HG03139 (cell line): Measurements from ENCODE around the gene COX4I1.
"Not testable (repeated sequence)": the region's sequence is repeated elsewhere in the genome, so short reads cannot be mapped to it uniquely, and the experiment has no call there.

Source experiments
- ATAC-seq: cut with Tn5 transposase; IDR thresholded peaks from one replicate; pipeline ENCODE4 v1.9.1; 2021; ENCODE audit not compliant: unreplicated experiment

The COX4I1 gene

GRCh38 chr16:85823328-85823920 lies 23.9 kb downstream of the COX4I1 start:
- no peak for ATAC-seq

- no peak for ATAC-seq
Observed at GRCh38 chr16:85824161-85825135, 25.0 kb downstream of the COX4I1 start.

- ATAC-seq, result no peak
Observed at GRCh38 chr16:85825326-85825725, 25.8 kb downstream of the COX4I1 start.

- ATAC-seq, result no peak
Observed at GRCh38 chr16:85826686-85827247, 27.3 kb downstream of the COX4I1 start.

GRCh38 chr16:85828166-85828565 lies 28.7 kb downstream of the COX4I1 start:
- no peak for ATAC-seq

GRCh38 chr16:85829171-85829719 lies 29.8 kb downstream of the COX4I1 start:
- no peak for ATAC-seq

GRCh38 chr16:85829751-85830445 lies 30.4 kb downstream of the COX4I1 start:
- no peak for ATAC-seq

- no peak for ATAC-seq
Observed at GRCh38 chr16:85830821-85831220, 31.3 kb downstream of the COX4I1 start.

- no peak for ATAC-seq
Observed at GRCh38 chr16:85832570-85833218, 33.2 kb downstream of the COX4I1 start.

GRCh38 chr16:85833219-85833920 lies 33.9 kb downstream of the COX4I1 start:
- no peak for ATAC-seq

GRCh38 chr16:85834741-85835140 lies 35.2 kb downstream of the COX4I1 start:
- no peak for ATAC-seq

- no peak for ATAC-seq
Observed at GRCh38 chr16:85835227-85835751, 35.8 kb downstream of the COX4I1 start.

GRCh38 chr16:85835956-85836705 lies 36.6 kb downstream of the COX4I1 start:
- no peak for ATAC-seq

GRCh38 chr16:85836706-85837582 lies 37.4 kb downstream of the COX4I1 start:
- ATAC-seq, result no peak

GRCh38 chr16:85837654-85838053 lies 38.2 kb downstream of the COX4I1 start:
- not testable (repeated sequence) for ATAC-seq

- ATAC-seq, result no peak
Observed at GRCh38 chr16:85838381-85838780, 38.9 kb downstream of the COX4I1 start.

- no peak for ATAC-seq
Observed at GRCh38 chr16:85838876-85839585, 39.5 kb downstream of the COX4I1 start.
